SK-N-DZ (cell line): Measurements from ENCODE around the gene PSRC1.
"Not testable (repeated sequence)": the region's sequence is repeated elsewhere in the genome, so short reads cannot be mapped to it uniquely, and the experiment has no call there.

Experiments used
- DNase-seq: peaks from one replicate; pipeline ENCODE4 v3.0.0-alpha.2; 2015; ENCODE audit warnings: low spot score

PSRC1 gene

DNA sequence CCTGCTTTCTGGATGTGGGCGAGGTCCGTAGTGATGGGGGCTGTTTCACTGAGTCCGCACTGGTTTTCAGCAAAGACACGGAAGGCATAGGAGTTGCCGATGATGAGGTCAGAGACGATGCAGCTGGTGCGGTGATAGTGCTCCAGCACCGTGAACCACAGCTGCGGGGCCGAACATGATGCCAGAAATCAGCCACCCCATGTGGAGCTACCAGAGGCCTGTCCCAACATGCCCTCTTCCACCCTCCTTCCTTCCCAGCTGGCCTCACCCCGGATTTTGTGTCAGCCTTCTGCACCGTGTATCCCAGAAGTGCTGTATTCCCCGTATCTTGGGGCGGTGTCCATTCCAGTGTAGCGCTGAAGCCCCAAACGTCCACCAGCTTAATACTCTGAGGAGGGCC is 13.8 kb upstream of the PSRC1 start:
- no peak for DNase-seq

DNA sequence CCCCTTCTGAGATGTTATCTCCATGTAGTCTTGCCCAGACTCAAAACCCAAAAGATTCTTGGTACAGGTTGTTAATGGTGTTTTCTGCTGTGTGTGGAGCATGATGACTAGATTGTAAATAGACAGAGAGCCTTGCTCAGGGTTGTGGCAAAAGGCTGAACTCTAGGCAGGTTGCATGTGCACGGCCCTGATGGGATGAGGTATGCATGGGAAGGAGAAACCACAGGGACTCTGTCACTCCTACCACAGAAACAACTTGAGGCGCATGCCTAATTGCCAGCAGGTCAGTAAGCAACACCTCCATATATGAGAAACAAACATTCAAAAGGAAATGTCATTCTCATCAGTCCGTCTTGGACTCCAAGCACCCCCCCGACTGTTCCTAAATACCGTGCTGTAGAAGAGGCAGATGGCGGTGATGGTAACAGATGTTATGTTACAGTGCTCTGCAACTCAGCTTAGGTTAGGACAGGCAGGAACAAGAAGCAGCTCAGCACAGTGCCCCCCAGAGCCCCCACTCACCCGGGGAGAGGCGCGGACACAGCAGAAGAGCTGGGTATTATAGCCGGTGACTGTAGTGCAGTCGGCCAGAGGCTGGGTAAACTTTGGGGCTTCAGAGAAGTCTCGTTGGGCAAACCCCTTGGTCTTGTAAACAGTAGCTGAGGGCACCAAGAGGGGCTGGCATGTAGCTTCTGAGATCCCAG is 12.9 kb upstream of the PSRC1 start:
- DNase-seq, result no peak

DNA sequence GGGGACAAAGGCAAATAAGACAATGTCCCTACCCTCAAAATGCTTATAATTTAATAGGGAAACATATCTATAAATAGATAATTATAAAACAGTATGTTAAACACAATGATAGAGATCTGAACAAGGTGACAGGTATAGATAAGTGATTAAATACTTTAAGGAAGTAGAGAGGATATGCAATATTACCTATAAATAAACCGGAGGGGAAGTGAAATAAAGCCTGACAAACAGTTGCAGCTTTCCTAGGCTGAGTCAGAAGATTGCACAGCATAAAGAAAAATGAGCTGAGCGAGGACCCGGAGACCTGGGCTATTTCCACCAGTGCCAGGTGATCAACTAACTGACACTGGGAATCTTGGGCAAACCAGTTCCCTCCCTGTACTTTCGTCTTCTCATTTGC is 11.5 kb upstream of the PSRC1 start:
- DNase-seq, result no peak

DNA sequence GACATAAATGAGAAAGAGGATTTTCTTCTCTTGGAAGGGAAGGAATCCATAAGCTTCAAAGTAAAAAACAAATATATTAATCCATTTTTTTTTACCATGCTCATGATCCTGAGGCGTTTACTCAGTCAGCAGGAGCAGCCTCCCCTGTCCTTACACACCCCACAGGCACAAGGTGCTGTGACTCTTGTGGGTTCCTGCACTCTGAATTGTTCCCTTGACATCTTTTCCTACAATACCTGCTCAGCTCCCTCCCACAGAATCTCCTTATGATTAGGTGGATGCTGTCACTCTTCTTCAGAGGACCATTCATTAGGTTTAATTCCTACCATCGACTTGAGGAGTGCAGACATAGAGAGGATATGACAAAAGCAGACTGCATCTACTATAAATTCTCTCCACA is 10.1 kb upstream of the PSRC1 start:
- DNase-seq, result no peak

DNA sequence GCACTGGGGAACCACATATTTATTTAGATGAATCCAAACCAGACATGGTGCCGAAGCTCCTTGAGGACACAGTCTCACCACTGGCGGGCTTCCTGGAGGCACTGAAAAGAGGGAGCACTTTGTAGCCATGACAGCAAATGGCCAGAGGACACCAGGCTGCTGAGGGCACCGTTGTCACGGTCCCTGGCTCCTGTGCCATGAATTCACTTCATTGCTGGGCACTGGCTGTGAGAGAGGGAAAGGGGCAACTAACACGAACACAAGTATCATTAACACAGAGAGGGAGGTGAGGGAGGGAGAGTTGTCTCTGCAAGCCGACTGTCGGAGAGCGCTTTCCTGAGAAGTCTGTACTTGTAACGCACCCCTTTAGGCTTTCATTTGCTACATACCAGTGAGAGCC is 9.4 kb upstream of the PSRC1 start:
- no peak for DNase-seq

DNA sequence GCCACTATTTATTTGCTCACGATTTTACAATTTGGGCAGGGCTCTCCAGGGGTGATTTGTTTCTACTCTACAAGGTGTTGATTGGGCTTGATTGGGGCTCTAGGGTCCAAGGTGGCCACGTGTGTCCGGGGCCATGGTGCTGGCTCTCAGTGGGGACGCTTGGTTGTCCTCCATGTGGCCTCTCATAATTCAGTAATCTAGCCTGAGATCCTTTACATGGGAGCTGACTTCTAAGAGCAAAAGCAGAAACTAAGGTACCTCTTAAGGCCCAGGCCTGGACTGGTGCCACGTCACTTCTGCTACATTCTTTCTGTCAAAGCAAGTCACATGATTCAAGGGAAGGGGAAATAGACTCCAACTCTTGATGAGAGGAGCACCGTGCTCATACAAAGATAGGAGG is 8.1 kb upstream of the PSRC1 start:
- no peak for DNase-seq

DNA sequence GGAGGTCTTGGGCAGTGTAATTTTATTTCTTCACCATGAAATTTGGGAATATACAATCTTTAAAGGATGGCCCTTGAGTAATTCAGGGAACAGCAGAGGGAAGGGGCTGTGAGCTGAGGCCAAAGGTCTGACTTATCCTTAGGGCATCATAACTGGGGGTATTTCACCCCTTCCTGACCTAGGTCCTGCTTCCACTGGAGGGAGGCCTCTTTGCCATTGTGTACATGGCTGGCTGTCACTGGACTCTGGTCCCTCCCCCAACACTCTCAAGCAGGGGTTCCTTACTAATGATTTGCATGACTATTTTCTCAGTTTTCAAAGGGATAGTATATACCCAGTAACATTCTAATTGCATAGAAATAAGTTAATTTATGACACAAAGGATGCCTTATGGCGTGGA is 7.2 kb upstream of the PSRC1 start:
- no peak for DNase-seq

DNA sequence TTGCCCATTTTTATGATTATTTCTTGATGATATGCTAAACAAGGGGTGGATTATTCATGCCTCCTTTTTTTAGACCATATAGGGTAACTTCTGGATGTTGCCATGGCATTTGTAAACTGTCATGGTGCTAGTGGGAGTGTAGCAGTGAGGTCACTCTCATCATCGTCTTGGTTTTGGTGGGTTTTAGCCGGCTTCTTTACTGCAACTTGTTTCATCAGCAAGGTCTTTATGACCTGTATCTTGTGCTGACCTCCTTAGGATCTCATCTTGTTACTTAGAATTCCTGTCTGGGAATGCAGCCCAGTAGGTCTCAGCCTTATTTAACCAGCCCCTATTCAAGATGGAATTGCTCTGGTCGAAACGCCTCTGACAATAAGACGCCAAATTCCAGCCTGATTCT is 3.8 kb upstream of the PSRC1 start:
- not testable (repeated sequence) for DNase-seq

DNA sequence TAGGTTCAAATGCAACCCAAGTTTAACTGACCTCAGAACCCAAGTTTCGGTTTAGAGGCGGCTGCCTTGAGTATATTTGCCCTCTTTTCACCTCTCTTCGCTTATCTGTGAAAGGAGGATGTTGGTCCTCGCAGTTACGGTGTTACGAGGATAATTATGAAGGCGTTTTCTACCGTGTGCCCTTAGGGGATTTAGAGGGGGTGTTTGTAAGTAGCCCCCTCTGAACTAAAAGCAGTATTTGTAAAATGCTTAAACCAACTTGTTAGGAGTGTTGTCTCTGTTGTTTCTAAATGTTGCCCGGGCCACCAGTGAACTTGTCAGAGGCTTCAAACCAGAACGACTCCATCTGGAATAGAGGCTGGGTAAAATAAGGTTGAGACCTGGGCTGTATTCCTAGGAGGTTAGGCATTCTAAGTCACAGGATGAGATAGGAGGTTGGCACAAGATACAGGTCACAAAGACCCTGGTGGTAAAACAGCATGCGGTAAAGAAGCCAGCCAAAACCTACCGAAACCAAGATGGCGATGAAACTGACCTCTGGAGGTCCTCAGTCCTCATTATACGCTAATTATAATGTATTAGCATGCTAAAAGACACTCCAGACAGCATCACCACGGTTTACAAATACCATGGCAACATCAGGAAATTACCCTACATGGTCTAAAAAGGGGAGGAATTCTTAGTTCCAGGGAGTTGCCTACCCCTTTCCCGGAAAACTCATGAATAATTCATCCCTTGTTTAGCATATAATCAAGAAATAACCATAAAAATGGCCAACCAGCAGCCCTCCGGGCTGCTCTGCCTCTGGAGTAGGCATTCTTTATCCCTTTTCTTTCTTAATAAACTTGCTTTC is 1.0 kb upstream of the PSRC1 start:
- no peak for DNase-seq

DNA sequence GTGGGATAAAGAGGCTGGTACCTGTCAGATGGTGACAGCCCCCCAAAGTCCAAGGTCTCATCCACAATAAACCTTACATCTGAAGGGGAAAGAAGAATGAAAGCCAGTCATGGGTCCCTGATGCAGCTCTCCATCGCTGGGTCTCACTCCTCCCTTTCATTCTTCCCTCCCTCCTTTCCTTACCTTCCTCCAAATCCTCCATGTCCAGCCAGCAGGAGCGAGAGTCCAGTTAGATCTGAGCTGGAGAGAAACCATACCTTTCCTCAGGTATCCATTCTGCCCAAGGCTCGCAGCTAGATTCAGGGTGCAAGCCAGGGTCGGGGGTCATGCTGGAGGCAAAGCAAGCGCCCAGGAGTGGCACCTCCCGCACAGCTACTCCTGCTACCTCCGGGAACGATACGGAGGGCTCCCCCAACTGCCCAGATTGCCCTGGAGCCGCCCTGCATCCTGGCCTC is 421 bp downstream of the PSRC1 start:
- no peak for DNase-seq

DNA sequence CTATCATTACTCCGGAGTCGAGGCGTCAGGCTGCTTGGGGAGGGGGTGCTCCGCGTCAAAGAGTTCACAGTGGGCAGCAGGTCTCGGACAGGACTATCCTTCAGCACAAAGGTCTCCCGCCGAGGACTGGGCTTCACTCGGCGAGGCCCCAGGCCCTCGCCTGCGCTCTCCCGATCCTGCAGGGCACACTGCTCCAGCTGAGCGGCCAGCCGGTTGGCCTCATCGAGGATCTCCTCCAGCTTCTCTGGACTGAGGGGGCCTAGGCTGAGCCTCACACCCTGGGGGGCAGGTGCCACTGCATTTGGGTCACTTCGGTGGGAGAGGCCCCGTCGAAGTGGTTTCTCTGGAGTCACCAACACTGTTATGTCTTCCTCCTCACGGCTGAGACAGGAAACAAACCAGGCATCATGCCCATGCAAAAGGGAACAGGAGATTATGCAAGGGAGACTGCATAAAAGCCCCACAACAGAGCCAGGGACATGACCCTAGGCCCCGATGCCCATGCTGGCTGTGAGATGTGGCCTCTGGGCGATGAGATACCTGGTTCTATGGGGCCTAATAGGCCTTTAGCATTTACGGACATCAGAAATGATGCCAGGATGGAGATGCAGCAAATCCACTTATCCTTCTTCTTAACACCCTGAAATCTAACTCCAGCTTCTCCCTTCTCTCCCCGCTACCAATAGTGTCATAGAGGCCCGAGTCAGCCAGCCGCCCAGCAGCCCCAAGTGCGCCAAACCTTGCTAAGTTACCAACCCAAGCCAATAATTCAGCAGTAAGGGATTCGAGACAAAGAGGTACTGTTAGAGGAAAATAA is 1.1 kb downstream of the PSRC1 start:
- DNase-seq, result no peak

DNA sequence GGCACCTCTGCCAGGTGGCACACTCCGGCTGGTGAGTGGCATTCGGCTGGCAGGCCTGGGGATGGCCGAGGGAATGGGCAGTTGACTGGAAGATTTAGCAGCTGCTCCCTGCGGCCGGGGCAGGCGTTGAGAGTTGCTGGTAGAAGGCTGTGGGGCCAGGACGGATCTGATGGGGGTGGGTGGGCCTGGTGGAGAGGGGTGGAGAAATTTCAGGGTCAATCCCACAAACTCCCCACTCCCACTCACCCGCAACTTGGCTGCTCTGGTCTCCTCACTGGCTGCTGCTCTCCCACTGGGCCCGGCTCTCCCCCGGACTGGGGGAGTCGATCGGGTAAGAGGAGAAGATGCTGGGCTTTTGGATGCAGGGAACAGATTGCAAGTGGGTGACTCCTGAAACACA is 2.1 kb downstream of the PSRC1 start:
- DNase-seq, result no peak

DNA sequence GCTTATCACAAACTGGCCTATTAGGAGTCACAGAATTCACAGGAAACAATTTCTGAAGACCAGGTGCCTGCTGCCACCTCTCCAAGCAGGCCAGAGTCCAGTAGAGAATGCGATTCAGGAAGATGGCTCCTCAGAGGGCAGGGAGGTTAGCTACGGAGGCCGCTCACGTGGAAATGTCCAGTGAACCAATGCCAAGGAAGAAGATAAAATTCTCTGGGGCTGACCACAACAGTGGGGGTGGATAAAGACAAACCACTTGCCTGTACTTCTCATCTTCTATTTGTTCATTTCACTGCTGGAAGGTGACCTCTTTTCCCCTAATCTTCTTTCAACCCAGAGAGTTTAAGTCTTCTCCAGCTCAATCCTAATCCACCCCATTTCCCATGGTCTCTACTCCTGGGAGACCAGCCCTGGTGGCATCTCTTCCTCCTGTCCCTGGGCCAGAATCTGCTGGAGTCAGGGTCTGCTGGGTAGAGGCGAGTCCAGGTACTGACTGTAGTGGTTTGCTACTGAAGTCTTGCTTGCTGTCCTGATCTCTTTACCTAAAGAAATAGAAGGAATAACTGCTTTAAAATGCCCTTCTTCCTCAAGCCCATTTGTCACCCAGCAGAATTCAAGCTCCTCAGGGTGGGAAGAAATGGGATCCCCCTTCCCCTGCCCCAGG is 3.2 kb downstream of the PSRC1 start:
- no peak for DNase-seq

DNA sequence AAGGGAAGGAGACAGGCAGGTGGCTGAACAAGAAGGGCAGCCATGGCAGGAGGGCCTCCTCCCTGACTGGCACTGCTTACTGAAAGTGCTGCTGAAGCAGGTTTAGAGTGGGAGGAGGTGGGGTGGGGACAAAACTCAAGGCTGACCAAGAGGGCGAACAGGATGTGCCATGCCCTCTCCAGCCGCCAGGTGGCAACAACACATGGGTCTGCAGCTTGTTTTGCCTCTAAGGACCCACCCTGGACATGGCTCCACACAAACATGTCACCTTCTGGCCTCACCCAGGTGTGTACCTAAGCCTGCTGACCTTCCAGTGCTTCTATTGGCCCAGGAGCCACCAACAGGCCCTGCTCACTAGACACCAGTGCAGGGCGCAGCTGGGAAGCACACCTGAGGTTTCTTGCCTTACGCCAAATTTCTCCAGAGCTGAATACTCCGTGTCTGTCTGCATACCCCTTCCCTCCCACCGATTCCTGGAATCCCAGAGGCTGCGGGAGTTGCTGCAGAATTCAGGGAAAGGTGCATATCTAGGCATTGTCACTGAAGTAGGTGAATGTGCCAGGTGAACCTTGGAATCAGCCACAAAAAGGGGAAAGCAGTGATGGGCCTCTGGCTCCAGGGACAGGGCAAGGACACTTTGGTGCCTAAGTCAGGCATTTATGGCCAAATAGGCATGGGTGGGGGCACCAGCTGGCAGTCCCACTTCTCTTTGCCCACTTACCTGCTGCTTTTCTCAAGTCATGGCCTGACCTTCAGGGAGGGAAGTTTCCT is 5.3 kb downstream of the PSRC1 start:
- DNase-seq, result peak; percentile 73

DNA sequence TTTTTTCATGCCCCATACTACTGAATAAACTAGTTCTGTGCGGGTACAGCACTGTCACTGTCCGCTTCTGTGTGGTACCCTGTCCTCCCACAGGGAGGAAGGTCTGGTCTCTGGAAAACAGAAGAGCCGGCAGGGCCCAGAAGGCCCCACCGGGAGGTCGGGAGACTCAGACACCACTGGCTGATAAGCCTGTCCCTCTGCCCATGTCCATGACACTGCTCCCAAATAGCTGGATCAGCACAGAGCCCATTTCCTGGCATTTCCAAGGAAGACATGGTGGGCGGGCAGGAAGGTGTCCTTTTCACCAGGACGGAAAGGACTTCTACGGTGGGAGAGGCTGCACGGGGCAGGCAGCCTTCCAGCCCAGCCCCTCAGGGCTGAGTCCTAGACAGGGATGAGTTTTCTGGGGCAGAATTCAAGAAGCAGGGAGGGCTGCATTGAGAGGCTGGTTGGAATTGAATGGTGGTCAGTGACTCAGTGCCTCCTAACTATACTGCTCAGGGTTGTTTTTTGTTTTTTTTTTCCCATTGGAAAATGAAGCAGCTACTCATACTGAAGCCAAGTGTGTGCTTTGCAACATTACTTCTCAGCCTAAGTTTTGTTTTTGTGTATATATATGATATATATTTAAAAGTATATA is 7.1 kb downstream of the PSRC1 start:
- no peak for DNase-seq

DNA sequence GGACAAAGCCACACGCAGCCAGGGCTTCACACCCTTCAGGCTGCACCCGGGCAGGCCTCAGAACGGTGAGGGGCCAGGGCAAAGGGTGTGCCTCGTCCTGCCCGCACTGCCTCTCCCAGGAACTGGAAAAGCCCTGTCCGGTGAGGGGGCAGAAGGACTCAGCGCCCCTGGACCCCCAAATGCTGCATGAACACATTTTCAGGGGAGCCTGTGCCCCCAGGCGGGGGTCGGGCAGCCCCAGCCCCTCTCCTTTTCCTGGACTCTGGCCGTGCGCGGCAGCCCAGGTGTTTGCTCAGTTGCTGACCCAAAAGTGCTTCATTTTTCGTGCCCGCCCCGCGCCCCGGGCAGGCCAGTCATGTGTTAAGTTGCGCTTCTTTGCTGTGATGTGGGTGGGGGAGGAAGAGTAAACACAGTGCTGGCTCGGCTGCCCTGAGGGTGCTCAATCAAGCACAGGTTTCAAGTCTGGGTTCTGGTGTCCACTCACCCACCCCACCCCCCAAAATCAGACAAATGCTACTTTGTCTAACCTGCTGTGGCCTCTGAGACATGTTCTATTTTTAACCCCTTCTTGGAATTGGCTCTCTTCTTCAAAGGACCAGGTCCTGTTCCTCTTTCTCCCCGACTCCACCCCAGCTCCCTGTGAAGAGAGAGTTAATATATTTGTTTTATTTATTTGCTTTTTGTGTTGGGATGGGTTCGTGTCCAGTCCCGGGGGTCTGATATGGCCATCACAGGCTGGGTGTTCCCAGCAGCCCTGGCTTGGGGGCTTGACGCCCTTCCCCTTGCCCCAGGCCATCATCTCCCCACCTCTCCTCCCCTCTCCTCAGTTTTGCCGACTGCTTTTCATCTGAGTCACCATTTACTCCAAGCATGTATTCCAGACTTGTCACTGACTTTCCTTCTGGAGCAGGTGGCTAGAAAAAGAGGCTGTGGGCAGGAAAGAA is 8.1 kb downstream of the PSRC1 start:
- DNase-seq, result no peak

DNA sequence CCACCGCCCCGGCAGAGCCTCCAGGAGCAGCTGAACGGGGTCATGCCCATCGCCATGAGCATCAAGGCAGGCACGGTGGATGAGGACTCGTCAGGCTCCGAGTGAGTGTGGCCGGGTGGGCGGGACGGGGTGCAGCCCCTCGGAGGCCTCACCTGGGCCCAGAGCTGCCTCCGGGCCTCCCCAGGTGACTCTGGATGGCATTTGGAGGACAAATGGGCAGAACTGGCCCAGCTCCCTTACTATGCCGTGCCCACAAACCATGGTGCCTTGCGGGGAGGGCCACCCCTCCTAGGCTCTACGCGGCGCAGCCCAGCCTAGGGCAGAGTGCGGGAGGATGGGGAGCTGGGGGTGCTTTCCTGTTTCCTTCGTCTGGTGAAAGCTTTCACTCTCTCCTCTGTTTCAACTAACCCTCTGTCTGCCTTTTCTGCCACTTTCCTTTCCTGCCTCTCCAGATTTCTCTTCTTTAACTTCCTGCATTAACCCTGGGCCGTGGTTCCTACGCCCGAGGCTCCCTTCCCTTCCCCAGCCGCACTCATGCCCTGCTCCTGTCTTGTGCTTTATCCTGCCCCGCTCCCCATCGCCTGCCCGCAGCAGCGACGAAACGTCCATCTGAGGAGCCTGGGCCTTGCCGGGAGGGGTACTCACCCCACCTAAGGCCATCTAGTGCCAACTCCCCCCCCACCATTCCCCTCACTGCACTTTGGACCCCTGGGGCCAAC is 9.2 kb downstream of the PSRC1 start:
- DNase-seq, result no peak

DNA sequence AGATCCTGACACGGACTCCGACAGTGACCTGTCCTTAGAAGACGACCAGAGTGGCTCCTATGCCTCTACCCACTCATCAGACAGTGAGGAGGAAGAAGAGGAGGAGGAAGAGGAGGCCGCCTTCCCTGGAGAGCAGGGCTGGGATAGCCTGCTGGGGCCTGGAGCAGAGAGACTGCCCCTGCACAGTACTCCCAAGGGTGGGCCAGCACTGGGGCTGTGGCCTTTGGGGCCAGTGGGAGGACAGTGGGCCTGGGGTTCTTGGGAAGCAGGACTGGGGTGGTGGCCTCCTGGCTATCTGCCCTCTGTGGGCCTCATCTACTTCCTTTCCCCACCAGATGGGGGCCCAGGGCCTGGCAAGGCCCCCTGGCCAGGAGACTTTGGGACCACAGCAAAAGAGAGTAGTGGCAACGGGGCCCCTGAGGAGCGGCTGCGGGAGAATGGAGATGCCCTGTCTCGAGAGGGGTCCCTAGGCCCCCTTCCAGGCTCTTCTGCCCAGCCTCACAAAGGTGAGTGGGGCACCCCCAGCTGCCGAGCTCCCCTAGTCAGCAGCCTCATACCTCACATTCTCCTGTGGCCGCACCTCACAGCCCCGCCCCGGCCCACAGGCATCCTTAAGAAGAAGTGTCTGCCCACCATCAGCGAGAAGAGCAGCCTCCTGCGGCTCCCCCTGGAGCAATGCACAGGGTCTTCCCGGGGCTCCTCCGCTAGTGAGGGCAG is 10.0 kb downstream of the PSRC1 start:
- no peak for DNase-seq
